Measurements from ENCODE around the gene TNFRSF6B. TPM values are rescaled to one million over a fixed set of nuclear protein-coding genes. Genes with fewer than 3 reads are reported as not detected.

Gene TNFRSF6B
- total RNA-seq, 2 experiments from 2014 or later, result 1.0 to 6.6 TPM

DNA sequence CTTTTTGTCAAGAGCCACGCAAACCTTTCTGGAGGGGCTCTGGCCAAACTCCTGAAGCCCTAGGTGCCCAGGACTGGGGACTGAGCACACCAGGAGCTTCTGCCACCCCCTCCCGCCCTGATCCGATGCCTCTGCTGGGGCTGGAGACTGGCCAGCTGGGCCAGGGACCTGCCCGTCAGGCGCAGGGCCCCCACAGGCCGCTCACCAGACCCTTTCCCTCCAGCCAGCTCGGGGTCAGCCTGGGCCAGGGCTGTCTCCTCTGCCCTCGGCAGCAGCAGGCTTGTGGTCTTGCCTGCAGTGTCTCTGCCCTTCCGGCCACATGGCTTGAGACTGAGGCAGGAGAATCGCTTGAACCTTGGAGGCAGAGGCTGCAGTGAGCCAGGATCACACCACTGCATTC, 23.8 kb upstream of the TNFRSF6B start:
- TF ChIP-seq EZH2phosphoT487 (IDR thresholded peaks at IDR 0.05; ENCODE audit: borderline replicate concordance, low read depth, low read length), result no peak
- TF ChIP-seq, protein P1, sequence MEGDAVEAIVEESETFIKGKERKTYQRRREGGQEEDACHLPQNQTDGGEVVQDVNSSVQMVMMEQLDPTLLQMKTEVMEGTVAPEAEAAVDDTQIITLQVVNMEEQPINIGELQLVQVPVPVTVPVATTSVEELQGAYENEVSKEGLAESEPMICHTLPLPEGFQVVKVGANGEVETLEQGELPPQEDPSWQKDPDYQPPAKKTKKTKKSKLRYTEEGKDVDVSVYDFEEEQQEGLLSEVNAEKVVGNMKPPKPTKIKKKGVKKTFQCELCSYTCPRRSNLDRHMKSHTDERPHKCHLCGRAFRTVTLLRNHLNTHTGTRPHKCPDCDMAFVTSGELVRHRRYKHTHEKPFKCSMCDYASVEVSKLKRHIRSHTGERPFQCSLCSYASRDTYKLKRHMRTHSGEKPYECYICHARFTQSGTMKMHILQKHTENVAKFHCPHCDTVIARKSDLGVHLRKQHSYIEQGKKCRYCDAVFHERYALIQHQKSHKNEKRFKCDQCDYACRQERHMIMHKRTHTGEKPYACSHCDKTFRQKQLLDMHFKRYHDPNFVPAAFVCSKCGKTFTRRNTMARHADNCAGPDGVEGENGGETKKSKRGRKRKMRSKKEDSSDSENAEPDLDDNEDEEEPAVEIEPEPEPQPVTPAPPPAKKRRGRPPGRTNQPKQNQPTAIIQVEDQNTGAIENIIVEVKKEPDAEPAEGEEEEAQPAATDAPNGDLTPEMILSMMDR (conservative IDR thresholded peaks at IDR 0.05; ENCODE audit: low read length), result no peak
- H3K9me2 ChIP-seq (ENCODE audit: insufficient read depth, low read length), result no peaks in the 10 kb centered on the region
- CTCF ChIA-PET (ENCODE audit: unreplicated experiment), result no interaction called here

DNA sequence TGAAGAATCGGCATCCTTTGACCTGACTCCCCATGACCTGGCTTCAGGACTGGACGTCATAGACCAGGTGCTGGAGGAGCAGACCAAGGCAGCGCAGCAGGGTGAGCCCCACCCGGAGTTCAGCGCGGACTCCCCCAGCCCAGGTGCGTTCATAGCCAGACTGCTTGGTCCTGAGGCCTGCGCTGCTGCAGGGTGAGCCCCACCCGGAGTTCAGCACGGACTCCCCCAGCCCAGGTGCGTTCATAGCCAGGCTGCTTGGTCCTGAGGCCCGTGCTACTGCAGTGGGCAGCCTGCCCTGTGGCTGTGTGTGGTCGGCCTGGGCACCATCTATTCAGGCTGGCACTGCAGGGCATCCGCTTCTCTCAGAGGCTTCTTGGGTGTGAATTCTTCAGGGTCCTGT, 22.5 kb upstream of the TNFRSF6B start:
- no TSS peak for BruUV-seq (replicated peaks)
- no peak overlapping the region for H2AFZ ChIP-seq (ENCODE audit: low read length)
- CTCF ChIA-PET (ENCODE audit: unreplicated experiment), result no interaction called here

More for the DNA sequence above, 23.8 kb upstream of the TNFRSF6B start:
- intact Hi-C loops (cut with micrococcal nuclease; ENCODE audit: unreplicated experiment), result no loop called here
- BruUV-seq (replicated peaks), result no TSS peak
- H3K79me2 ChIP-seq (ENCODE audit: insufficient read depth, low read depth, low read length), result no peaks in the 10 kb centered on the region
- H2AFZ ChIP-seq (ENCODE audit: low read length), result no peak overlapping the region
- H3K9me3 ChIP-seq (ENCODE audit: low read length), result no peaks in the 10 kb centered on the region
- peaks cover 59% of the 10 kb centered on the region for H3K36me3 ChIP-seq (ENCODE audit: insufficient read depth, low read length)
- DNase-seq (ENCODE audit: low spot score), result no peak
- no peak overlapping the region for H3K4me2 ChIP-seq (ENCODE audit: low read length)
- H3K4me3 ChIP-seq (ENCODE audit: low read depth, low read length, poor library complexity, severe bottlenecking), result no peak overlapping the region
- H4K20me1 ChIP-seq (ENCODE audit: insufficient read depth, low read length), result no peaks in the 10 kb centered on the region
- no peak overlapping the region for H3K27ac ChIP-seq (ENCODE audit: low read depth, low read length, poor library complexity, severe bottlenecking)
- POLR2A ChIA-PET, result no interaction called here
- no peaks in the 10 kb centered on the region for H3K4me1 ChIP-seq (ENCODE audit: insufficient read depth, low read length, poor library complexity, severe bottlenecking)

DNA sequence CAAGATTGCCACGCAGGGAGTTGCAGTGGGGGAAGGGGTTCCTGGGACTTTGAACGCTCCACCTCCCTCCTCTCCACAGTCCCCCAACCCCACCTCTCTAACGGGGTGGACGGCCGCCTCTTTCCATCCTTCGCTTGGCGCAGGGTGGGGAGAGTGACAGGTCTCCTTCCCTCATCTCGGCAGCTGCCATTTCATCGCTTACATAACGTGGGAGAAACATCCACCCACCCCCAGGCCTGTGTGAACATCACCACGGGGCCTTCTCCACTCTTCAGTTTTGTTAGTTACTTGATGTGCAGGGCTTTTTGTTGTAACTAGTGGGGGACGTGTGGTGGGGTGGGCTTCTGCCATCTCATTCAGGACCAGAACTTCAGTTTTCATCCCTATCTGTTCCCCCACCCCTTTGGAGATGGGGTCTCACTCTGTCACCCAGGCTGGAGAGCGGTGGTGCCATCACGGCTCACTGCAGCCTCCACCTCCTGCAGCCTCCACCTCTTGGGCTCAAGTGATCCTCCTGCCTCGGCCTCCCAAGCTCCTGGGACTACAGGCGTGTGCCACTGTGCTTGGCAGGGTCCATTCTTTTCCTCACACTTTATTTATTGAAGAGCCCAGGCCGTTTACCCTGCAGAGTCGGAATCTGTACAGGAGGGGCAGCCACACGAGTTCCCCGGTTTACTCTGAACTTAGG, 20.6 kb upstream of the TNFRSF6B start:
- H3K4me2 ChIP-seq (ENCODE audit: low read length), result no peak overlapping the region
- H3K36me3 ChIP-seq (ENCODE audit: insufficient read depth, low read length), result peaks cover 48% of the 10 kb centered on the region
- BruUV-seq (replicated peaks), result no TSS peak
- TF ChIP-seq EZH2phosphoT487 (IDR thresholded peaks at IDR 0.05; ENCODE audit: borderline replicate concordance, low read depth, low read length), result no peak
- TF ChIP-seq, protein P1 (conservative IDR thresholded peaks at IDR 0.05; ENCODE audit: low read length), result no peak
- no peak overlapping the region for H3K4me3 ChIP-seq (ENCODE audit: low read depth, low read length, poor library complexity, severe bottlenecking)
- H3K27ac ChIP-seq (ENCODE audit: low read depth, low read length, poor library complexity, severe bottlenecking), result no peak overlapping the region
- no peaks in the 10 kb centered on the region for H3K4me1 ChIP-seq (ENCODE audit: insufficient read depth, low read length, poor library complexity, severe bottlenecking)
- H3K79me2 ChIP-seq (ENCODE audit: insufficient read depth, low read depth, low read length), result no peaks in the 10 kb centered on the region
- intact Hi-C loops (cut with micrococcal nuclease; ENCODE audit: unreplicated experiment), result no loop called here
- no peaks in the 10 kb centered on the region for H4K20me1 ChIP-seq (ENCODE audit: insufficient read depth, low read length)
- DNase-seq (ENCODE audit: low spot score), result no peak
- H3K9me3 ChIP-seq (ENCODE audit: low read length), result no peaks in the 10 kb centered on the region
- no peaks in the 10 kb centered on the region for H3K9me2 ChIP-seq (ENCODE audit: insufficient read depth, low read length)
- CTCF ChIA-PET (ENCODE audit: unreplicated experiment), result no interaction called here
- H2AFZ ChIP-seq (ENCODE audit: low read length), result no peak overlapping the region
- POLR2A ChIA-PET, result no interaction called here

More for the DNA sequence above, 22.5 kb upstream of the TNFRSF6B start:
- Histone ChIP-seq H3K4me1 (ENCODE audit: insufficient read depth, low read length, poor library complexity, severe bottlenecking) (no peaks in the 10 kb centered on the region), H3K79me2 (ENCODE audit: insufficient read depth, low read depth, low read length) (no peaks in the 10 kb centered on the region), H3K9me2 (ENCODE audit: insufficient read depth, low read length) (no peaks in the 10 kb centered on the region), H3K4me3 (ENCODE audit: low read depth, low read length, poor library complexity, severe bottlenecking) (no peak overlapping the region), H3K9me3 (ENCODE audit: low read length) (no peaks in the 10 kb centered on the region), H3K27ac (ENCODE audit: low read depth, low read length, poor library complexity, severe bottlenecking) (no peak overlapping the region), H3K4me2 (ENCODE audit: low read length) (no peak overlapping the region), H3K36me3 (ENCODE audit: insufficient read depth, low read length) (peaks cover 55% of the 10 kb centered on the region), H4K20me1 (ENCODE audit: insufficient read depth, low read length) (no peaks in the 10 kb centered on the region)
- POLR2A ChIA-PET, result no interaction called here
- intact Hi-C loops (cut with micrococcal nuclease; ENCODE audit: unreplicated experiment), result no loop called here
- no peak for TF ChIP-seq EZH2phosphoT487 (IDR thresholded peaks at IDR 0.05; ENCODE audit: borderline replicate concordance, low read depth, low read length)
- TF ChIP-seq, protein P1 (conservative IDR thresholded peaks at IDR 0.05; ENCODE audit: low read length), result no peak
- DNase-seq (ENCODE audit: low spot score), result no peak

Data from OCI-LY7 (cell line).